Liver (tissue), 9 donors: Measurements from ENCODE around the gene DAG1. TPM values are rescaled to one million over a fixed set of nuclear protein-coding genes. Genes with fewer than 3 reads are reported as not detected.
A peak's percentile ranks its signal among the peaks of the same experiment; 100 is the strongest.

Source experiments
- DNase-seq: peaks from one replicate; pipeline ENCODE4 v3.0.0-alpha.2; 2017; ENCODE audit warnings: low spot score
- H3K27ac ChIP-seq, 2 donors: one replicate each; pipeline ENCODE4 v1.7.0; 2013; ENCODE audit warnings: inconsistent platforms in 2 of 2, low read length in 2 of 2, control low read depth in 1 of 2, low read depth in 1 of 2, mild to moderate bottlenecking in 1 of 2
- H3K27me3 ChIP-seq, 4 donors: one replicate each; pipeline versions ENCODE4 v1.6.1 to v1.7.0; 2013; ENCODE audit warnings: low read length in 3 of 4, inconsistent platforms in 1 of 4, mild to moderate bottlenecking in 1 of 4, moderate library complexity in 1 of 4; ENCODE audit not compliant: control insufficient read depth in 4 of 4, insufficient read depth in 4 of 4
- H3K36me3 ChIP-seq, 4 donors: one replicate each; pipeline versions ENCODE4 v1.6.1 to v1.7.0; 2013; ENCODE audit warnings: low read length in 3 of 4, mild to moderate bottlenecking in 3 of 4, low read depth in 1 of 4, moderate library complexity in 1 of 4; ENCODE audit not compliant: control insufficient read depth in 4 of 4, insufficient read depth in 3 of 4
- H3K4me1 ChIP-seq, 4 donors: one replicate each; pipeline versions ENCODE4 v1.6.1 to v1.7.0; 2013; ENCODE audit warnings: low read length in 3 of 4, mild to moderate bottlenecking in 3 of 4, moderate library complexity in 1 of 4; ENCODE audit not compliant: control insufficient read depth in 4 of 4, insufficient read depth in 4 of 4
- H3K4me3 ChIP-seq, 3 donors: one replicate each; pipeline versions ENCODE4 v1.6.1 to v1.7.0; 2013; ENCODE audit warnings: low read length in 3 of 3, control low read depth in 1 of 3, low read depth in 1 of 3, mild to moderate bottlenecking in 1 of 3
- H3K9ac ChIP-seq, 2 donors: one replicate each; pipeline ENCODE4 v1.7.0; 2013; ENCODE audit warnings: low read length in 2 of 2, mild to moderate bottlenecking in 2 of 2, moderate library complexity in 2 of 2, control low read depth in 1 of 2, low read depth in 1 of 2
- H3K9me3 ChIP-seq, 4 donors: one replicate each; pipeline versions ENCODE4 v1.6.1 to v1.7.0; 2013; ENCODE audit warnings: low read length in 3 of 4; ENCODE audit not compliant: control insufficient read depth in 4 of 4
- ATF3 ChIP-seq: IDR thresholded peaks from 2 replicates; pipeline ENCODE4 v1.6.1; 2016; ENCODE audit warnings: antibody characterized with exemption
- CTCF ChIP-seq: fragments of 150-350 bp; IDR thresholded peaks from 2 replicates; pipeline ENCODE4 v1.5.1; 2017; ENCODE audit warnings: improper control_type of control experiment, low read depth, low read length; ENCODE audit not compliant: missing input control
- EGR1 ChIP-seq, 2 donors: IDR thresholded peaks; 2 replicates each; pipeline ENCODE4 v1.6.1; 2016 to 2018; ENCODE audit warnings: antibody characterized with exemption in 2 of 2, low read depth in 2 of 2
- FOXA1 ChIP-seq: IDR thresholded peaks from 2 replicates; pipeline ENCODE4 v1.6.1; 2016; ENCODE audit warnings: antibody characterized with exemption
- FOXA2 ChIP-seq: IDR thresholded peaks from 2 replicates; pipeline ENCODE4 v1.6.1; 2016; ENCODE audit warnings: antibody characterized with exemption
- GABPA ChIP-seq, 2 donors: IDR thresholded peaks in 1 of 2; conservative IDR thresholded peaks in 1 of 2; 2 replicates each; pipeline ENCODE4 v1.6.1; 2016; ENCODE audit warnings: antibody characterized with exemption in 2 of 2, mild to moderate bottlenecking in 1 of 2, moderate library complexity in 1 of 2
- HNF4A ChIP-seq, 2 donors: conservative IDR thresholded peaks; 2 replicates each; pipeline ENCODE4 v1.6.1; 2016; ENCODE audit warnings: antibody characterized with exemption in 2 of 2, mild to moderate bottlenecking in 2 of 2
- HNF4G ChIP-seq: IDR thresholded peaks from 2 replicates; pipeline ENCODE4 v1.6.1; 2016; ENCODE audit warnings: antibody characterized with exemption
- JUND ChIP-seq, 2 donors: IDR thresholded peaks; 2 replicates each; pipeline ENCODE4 v1.6.1; 2016; ENCODE audit warnings: antibody characterized with exemption in 2 of 2
- MAX ChIP-seq: IDR thresholded peaks from 2 replicates; pipeline ENCODE4 v1.6.1; 2016; ENCODE audit warnings: antibody characterized with exemption
- NR2F2 ChIP-seq: IDR thresholded peaks from 2 replicates; pipeline ENCODE4 v1.6.1; 2016; ENCODE audit warnings: antibody characterized with exemption
- RAD21 ChIP-seq, 2 donors: IDR thresholded peaks; 2 replicates each; pipeline ENCODE4 v1.6.1; 2016; ENCODE audit warnings: antibody characterized with exemption in 2 of 2, mild to moderate bottlenecking in 2 of 2
- RXRA ChIP-seq, 2 donors: IDR thresholded peaks; 2 replicates each; pipeline ENCODE4 v1.6.1; 2017 to 2018; ENCODE audit warnings: antibody characterized with exemption in 2 of 2, mild to moderate bottlenecking in 1 of 2
- SP1 ChIP-seq: IDR thresholded peaks from 2 replicates; pipeline ENCODE4 v1.6.1; 2018; ENCODE audit warnings: antibody characterized with exemption, mild to moderate bottlenecking
- TAF1 ChIP-seq: conservative IDR thresholded peaks from 2 replicates; pipeline ENCODE4 v1.6.1; 2016; ENCODE audit warnings: antibody characterized with exemption, mild to moderate bottlenecking
- YY1 ChIP-seq: IDR thresholded peaks from 2 replicates; pipeline ENCODE4 v1.6.1; 2016; ENCODE audit warnings: antibody characterized with exemption, mild to moderate bottlenecking
- whole genome bisulfite sequencing: extraction: QIAGEN DNeasy Blood & Tissue Kit; methylation state at CpG from one replicate; pipeline ENCODE4 v1.1.7; 2013; 5-methylcytosine and 5-hydroxymethylcytosine counted together
- polyA plus RNA-seq, 2 donors: library from polyadenylated mRNA; stranded (reverse) in 1 of 2; unstranded in 1 of 2; fragments of 200-250 nt in 1 of 2; fragments of >200 nt in 1 of 2; fragmentation: Nextera tagmentation in 1 of 2; extraction: Ambion mirVana in 1 of 2; gene quantifications; one replicate each; pipeline versions ENCODE4 v1.2.1 to v1.2.3, GENCODE V29; 2013 to 2015
- total RNA-seq, 2 donors: library from RNA; depleted of rRNA; stranded (reverse); fragments of >200 nt; gene quantifications; one replicate each; pipeline ENCODE4 v1.2.3, GENCODE V29; 2014
- TF ChIP-seq, protein P1 (sequence below): IDR thresholded peaks from 2 replicates; pipeline ENCODE4 v1.6.1; 2016; ENCODE audit warnings: antibody characterized with exemption, mild to moderate bottlenecking
- TF ChIP-seq, protein P2 (sequence below): IDR thresholded peaks from 2 replicates; pipeline ENCODE4 v1.6.1; 2016; ENCODE audit warnings: antibody characterized with exemption
- donor health status: healthy.
- donor health status: healthy.
- donor health status: healthy.
- donor health status: healthy.
- donor health status: healthy.

Gene DAG1
- total and polyA plus RNA-seq, 4 donors = 12.1 to 54.4 (median 28.5) TPM

GRCh38 chr3:49498648-49499047 lies 28.6 kb downstream of the DAG1 start (continued):
- no peak for TF ChIP-seq CTCF

GRCh38 chr3:49500205-49500731 lies 30.2 kb downstream of the DAG1 start:
- H3K9ac ChIP-seq = peak overlapping the region in 1 of 2 donors; percentile 80
- DNase-seq = peak; percentile 49
- TF ChIP-seq SP1 = no peak
- no peak for TF ChIP-seq GABPA (IDR thresholded peaks at IDR 0.05 in 1 of 2, conservative IDR thresholded peaks at IDR 0.05 in 1 of 2)
- no peak for TF ChIP-seq FOXA2
- TF ChIP-seq ATF3 = no peak
- no peak for TF ChIP-seq RAD21 (IDR thresholded peaks at IDR 0.05)
- TF ChIP-seq YY1 = no peak
- no peak for TF ChIP-seq TAF1
- no peak for TF ChIP-seq CTCF
- no peak for TF ChIP-seq RXRA (IDR thresholded peaks at IDR 0.05)
- TF ChIP-seq NR2F2 = no peak
- TF ChIP-seq, protein P1, sequence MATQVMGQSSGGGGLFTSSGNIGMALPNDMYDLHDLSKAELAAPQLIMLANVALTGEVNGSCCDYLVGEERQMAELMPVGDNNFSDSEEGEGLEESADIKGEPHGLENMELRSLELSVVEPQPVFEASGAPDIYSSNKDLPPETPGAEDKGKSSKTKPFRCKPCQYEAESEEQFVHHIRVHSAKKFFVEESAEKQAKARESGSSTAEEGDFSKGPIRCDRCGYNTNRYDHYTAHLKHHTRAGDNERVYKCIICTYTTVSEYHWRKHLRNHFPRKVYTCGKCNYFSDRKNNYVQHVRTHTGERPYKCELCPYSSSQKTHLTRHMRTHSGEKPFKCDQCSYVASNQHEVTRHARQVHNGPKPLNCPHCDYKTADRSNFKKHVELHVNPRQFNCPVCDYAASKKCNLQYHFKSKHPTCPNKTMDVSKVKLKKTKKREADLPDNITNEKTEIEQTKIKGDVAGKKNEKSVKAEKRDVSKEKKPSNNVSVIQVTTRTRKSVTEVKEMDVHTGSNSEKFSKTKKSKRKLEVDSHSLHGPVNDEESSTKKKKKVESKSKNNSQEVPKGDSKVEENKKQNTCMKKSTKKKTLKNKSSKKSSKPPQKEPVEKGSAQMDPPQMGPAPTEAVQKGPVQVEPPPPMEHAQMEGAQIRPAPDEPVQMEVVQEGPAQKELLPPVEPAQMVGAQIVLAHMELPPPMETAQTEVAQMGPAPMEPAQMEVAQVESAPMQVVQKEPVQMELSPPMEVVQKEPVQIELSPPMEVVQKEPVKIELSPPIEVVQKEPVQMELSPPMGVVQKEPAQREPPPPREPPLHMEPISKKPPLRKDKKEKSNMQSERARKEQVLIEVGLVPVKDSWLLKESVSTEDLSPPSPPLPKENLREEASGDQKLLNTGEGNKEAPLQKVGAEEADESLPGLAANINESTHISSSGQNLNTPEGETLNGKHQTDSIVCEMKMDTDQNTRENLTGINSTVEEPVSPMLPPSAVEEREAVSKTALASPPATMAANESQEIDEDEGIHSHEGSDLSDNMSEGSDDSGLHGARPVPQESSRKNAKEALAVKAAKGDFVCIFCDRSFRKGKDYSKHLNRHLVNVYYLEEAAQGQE = no peak
- TF ChIP-seq, protein P2, sequence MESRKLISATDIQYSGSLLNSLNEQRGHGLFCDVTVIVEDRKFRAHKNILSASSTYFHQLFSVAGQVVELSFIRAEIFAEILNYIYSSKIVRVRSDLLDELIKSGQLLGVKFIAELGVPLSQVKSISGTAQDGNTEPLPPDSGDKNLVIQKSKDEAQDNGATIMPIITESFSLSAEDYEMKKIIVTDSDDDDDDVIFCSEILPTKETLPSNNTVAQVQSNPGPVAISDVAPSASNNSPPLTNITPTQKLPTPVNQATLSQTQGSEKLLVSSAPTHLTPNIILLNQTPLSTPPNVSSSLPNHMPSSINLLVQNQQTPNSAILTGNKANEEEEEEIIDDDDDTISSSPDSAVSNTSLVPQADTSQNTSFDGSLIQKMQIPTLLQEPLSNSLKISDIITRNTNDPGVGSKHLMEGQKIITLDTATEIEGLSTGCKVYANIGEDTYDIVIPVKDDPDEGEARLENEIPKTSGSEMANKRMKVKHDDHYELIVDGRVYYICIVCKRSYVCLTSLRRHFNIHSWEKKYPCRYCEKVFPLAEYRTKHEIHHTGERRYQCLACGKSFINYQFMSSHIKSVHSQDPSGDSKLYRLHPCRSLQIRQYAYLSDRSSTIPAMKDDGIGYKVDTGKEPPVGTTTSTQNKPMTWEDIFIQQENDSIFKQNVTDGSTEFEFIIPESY = no peak
- TF ChIP-seq JUND (IDR thresholded peaks at IDR 0.05) = no peak
- no peak for TF ChIP-seq HNF4G
- TF ChIP-seq MAX = no peak
- no peak for TF ChIP-seq EGR1 (IDR thresholded peaks at IDR 0.05; ENCODE audit: low read depth in 2 of 2)
- no peak for TF ChIP-seq FOXA1
- TF ChIP-seq HNF4A (conservative IDR thresholded peaks at IDR 0.05) = no peak

More at GRCh38 chr3:49500205-49500731, 30.2 kb downstream of the DAG1 start:
- no peaks in the 10 kb centered on the region for H3K9me3 ChIP-seq
- H3K27me3 ChIP-seq = no peaks in the 10 kb centered on the region
- no peak overlapping the region for H3K4me3 ChIP-seq
- no peaks in the 10 kb centered on the region for H3K36me3 ChIP-seq
- 82% methylated on average over 6 of the region's 6 CpGs for WGBS
- peak overlapping the region; percentile 77 to 92 for H3K27ac ChIP-seq
- peaks cover 9 to 35% (median 19%) of the 10 kb centered on the region in 4 donors for H3K4me1 ChIP-seq
